Mesothelial cell of epicardium (in vitro differentiated cells): Measurements from ENCODE around the gene KRTAP5-5. TPM values are rescaled to one million over a fixed set of nuclear protein-coding genes. Genes with fewer than 3 reads are reported as not detected.

Experiments used
- DNase-seq, 2 experiments: peaks; one replicate each; pipeline ENCODE4 v3.0.0; 2021; ENCODE audit warnings: low spot score in 2 of 2; ENCODE audit not compliant: unreplicated experiment in 2 of 2
- H3K27ac Mint-ChIP-seq: 2 replicates; pipeline ENCODE4 v1.8.0; 2021; ENCODE audit warnings: mixed read lengths
- H3K27me3 Mint-ChIP-seq: 2 replicates; pipeline ENCODE4 v1.8.0; 2021; ENCODE audit warnings: low read depth, mixed read lengths
- H3K36me3 Mint-ChIP-seq: 2 replicates; pipeline ENCODE4 v1.8.0; 2021; ENCODE audit warnings: mixed read lengths
- H3K4me1 Mint-ChIP-seq: 2 replicates; pipeline ENCODE4 v1.8.0; 2021; ENCODE audit warnings: mixed read lengths
- H3K4me3 Mint-ChIP-seq: 2 replicates; pipeline ENCODE4 v1.8.0; 2021; ENCODE audit warnings: mild to moderate bottlenecking, moderate library complexity, mixed read lengths
- H3K9me3 Mint-ChIP-seq: 2 replicates; pipeline ENCODE4 v1.8.0; 2021; ENCODE audit warnings: mixed read lengths
- total RNA-seq: library from RNA; stranded (reverse); gene quantifications from 3 replicates; pipeline ENCODE4 v1.2.1, GENCODE V29; 2021
- TF ChIP-seq, protein P1 (sequence below): fragments of 200-600 bp; sonication (generic); IDR thresholded peaks from one replicate; pipeline ENCODE4 v1.5.0; 2021; ENCODE audit warnings: antibody characterized with exemption; ENCODE audit not compliant: unreplicated experiment

KRTAP5-5 gene
- total RNA-seq, 1 donor from 2014 or later, result not detected

DNA sequence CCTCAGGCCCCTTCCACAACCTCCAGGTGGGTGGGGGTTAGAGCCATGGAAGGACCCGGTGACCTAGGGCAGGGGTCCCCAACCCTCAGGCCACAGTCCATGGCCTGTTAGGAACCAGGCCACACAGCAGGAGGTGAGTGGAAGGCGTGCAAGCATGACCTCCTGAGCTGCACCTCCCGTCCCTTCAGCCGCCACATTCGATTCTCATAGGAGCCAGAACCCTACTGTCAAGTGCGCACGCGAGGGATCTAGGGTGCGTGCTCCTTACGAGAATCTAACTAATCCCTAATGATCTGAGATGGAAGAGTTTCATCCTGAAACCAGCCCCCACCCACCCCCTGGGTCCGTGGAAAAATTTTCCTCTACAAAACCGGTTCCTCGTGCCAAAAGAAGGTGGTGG lies 4.0 kb upstream of the KRTAP5-5 start:
- H3K36me3 Mint-ChIP-seq, result no peaks in the 10 kb centered on the region

DNA sequence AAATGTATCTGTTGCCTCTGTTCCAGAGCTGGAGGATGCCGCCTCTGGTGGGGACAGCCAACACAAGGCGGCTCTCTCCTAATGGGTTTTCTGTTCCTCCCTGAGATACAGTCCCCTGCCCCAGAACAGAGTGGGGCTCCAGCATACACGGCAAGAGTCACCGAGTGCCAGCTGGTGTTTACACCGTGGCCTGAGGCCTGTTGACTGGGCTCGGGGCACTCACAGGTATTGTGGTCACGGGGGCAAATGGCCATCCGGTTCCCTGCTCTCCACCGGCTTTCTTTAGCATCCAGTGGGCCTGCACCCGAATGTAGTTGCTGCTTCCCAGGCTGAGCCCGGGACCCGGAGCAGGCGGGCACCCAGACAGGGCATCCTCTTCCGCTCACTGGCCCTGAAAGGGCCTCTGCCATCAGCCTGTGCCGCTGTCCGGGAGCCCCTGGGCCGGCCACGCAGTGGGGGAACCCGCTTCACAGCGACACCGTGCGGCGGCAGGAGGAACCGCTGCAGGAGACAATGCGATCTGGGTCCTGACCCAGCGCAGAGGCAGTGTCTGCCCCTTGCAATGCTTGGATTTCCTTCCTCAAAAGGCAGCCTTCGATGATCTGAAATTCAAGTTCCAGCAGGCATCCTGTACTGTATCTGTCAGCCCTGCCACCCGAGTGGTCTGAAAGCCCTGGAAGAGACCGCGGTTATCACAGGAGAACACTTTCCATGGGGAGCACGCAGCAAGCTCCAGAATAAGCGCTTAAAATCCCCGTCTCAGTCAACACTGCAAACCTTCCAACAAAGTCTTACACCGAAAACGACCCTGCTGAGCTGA lies 859 bp upstream of the KRTAP5-5 start:
- Mint-ChIP-seq H3K27ac (no peak overlapping the region), H3K4me3 (no peak overlapping the region), H3K27me3 (peaks cover 75% of the 10 kb centered on the region), H3K4me1 (peaks cover 12% of the 10 kb centered on the region), H3K9me3 (no peaks in the 10 kb centered on the region), H3K36me3 (no peaks in the 10 kb centered on the region)
- TF ChIP-seq, protein P1, sequence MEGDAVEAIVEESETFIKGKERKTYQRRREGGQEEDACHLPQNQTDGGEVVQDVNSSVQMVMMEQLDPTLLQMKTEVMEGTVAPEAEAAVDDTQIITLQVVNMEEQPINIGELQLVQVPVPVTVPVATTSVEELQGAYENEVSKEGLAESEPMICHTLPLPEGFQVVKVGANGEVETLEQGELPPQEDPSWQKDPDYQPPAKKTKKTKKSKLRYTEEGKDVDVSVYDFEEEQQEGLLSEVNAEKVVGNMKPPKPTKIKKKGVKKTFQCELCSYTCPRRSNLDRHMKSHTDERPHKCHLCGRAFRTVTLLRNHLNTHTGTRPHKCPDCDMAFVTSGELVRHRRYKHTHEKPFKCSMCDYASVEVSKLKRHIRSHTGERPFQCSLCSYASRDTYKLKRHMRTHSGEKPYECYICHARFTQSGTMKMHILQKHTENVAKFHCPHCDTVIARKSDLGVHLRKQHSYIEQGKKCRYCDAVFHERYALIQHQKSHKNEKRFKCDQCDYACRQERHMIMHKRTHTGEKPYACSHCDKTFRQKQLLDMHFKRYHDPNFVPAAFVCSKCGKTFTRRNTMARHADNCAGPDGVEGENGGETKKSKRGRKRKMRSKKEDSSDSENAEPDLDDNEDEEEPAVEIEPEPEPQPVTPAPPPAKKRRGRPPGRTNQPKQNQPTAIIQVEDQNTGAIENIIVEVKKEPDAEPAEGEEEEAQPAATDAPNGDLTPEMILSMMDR, result peak; percentile 93
- peak; percentile 53 to 82 for DNase-seq

More for the DNA sequence above, 4.0 kb upstream of the KRTAP5-5 start:
- H3K27ac Mint-ChIP-seq, result no peak overlapping the region
- H3K9me3 Mint-ChIP-seq, result no peaks in the 10 kb centered on the region
- TF ChIP-seq, protein P1, result no peak
- H3K4me1 Mint-ChIP-seq, result peaks cover 8% of the 10 kb centered on the region
- no peak overlapping the region for H3K4me3 Mint-ChIP-seq
- no peak for DNase-seq
- H3K27me3 Mint-ChIP-seq, result peaks cover 57% of the 10 kb centered on the region

DNA sequence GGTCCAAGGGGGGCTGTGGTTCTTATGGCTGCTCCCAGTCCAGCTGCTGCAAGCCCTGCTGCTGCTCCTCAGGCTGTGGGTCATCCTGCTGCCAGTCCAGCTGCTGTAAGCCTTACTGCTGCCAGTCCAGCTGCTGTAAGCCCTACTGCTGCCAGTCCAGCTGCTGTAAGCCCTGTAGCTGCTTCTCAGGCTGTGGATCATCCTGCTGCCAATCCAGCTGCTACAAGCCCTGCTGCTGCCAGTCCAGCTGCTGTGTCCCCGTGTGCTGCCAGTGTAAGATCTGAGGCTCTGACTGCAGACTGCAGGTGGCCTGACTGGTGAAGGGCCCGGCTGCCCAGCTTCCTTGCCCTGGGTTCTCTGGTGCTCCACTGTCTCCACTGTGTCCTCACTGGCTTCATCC lies 696 bp downstream of the KRTAP5-5 start:
- DNase-seq, result no peak
- Mint-ChIP-seq H3K4me3 (no peak overlapping the region), H3K27ac (no peak overlapping the region), H3K4me1 (peaks cover 12% of the 10 kb centered on the region), H3K9me3 (no peaks in the 10 kb centered on the region), H3K36me3 (no peaks in the 10 kb centered on the region), H3K27me3 (peaks cover 77% of the 10 kb centered on the region)
- TF ChIP-seq, protein P1, result no peak

DNA sequence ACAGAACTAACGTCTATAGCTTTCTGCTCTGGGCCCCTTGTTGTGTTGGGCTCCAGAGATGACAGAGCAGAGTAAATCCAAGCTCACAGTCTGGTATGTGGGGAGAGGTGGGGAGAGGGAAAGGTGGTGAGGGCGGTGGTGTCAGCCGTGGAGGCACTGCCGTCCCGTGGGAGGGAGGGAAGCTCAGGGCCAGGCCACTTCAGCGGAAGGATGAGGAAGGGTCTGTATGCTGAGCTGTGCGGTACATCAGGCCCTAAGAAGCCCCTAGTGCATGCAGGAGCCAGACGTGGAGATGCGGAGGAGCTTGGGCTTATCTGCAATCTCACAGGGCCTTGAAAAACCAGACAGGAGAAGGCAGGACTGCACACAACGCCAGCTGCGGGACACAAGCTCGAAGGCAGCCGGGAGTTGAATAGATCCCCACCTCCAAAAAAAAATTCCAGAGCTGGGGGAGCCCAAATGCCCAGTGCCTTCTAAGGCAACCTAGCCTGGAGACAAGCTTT lies 1.5 kb downstream of the KRTAP5-5 start:
- no peaks in the 10 kb centered on the region for H3K36me3 Mint-ChIP-seq

DNA sequence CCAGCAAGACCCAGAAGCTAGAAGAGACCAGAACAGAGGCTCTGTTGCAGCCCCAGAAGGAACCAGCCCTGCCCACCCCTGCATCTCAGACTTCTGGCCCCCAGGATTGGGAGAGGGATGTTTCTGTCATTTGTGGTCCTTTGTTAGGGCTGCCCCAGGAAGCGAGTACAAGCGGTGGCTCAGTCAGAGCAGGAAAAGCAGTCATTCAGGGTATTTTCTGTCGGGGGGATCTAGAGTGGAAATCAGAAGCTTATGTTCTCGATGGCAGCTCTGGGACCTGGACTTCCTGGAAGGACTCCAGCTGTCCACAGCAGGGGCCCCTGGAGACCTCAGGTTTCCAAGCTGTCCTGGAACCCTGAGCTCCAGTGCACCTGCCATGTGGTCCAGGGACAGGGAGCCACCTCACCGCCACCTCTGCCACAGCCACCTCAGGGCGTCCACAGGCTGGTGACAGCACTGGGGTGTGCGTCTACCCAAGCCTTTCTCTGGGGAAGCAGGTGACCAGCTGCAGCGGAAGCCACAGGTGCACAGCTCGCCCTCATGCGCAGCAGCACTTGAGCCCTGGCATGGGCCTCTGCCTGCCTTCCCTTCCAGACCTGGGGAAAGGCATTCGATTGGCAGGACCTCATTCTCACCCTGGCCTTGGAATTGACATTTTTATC lies 2.6 kb downstream of the KRTAP5-5 start:
- Mint-ChIP-seq H3K27ac (no peak overlapping the region), H3K9me3 (no peaks in the 10 kb centered on the region), H3K27me3 (peaks cover 75% of the 10 kb centered on the region), H3K4me3 (no peak overlapping the region), H3K4me1 (peaks cover 12% of the 10 kb centered on the region), H3K36me3 (no peaks in the 10 kb centered on the region)
- no peak for DNase-seq
- TF ChIP-seq, protein P1, result no peak

More for the DNA sequence above, 1.5 kb downstream of the KRTAP5-5 start:
- Mint-ChIP-seq H3K9me3 (no peaks in the 10 kb centered on the region), H3K4me1 (peaks cover 12% of the 10 kb centered on the region), H3K27me3 (peaks cover 77% of the 10 kb centered on the region), H3K4me3 (no peak overlapping the region), H3K27ac (no peak overlapping the region)
- TF ChIP-seq, protein P1, result no peak
- DNase-seq, result no peak
